Measurements from ENCODE around the gene SLC22A3. TPM values are rescaled to one million over a fixed set of nuclear protein-coding genes. Genes with fewer than 3 reads are reported as not detected.

SLC22A3 gene
- total RNA-seq, 2 donors from 2014 or later = 0.11 TPM; not detected in 1

DNA sequence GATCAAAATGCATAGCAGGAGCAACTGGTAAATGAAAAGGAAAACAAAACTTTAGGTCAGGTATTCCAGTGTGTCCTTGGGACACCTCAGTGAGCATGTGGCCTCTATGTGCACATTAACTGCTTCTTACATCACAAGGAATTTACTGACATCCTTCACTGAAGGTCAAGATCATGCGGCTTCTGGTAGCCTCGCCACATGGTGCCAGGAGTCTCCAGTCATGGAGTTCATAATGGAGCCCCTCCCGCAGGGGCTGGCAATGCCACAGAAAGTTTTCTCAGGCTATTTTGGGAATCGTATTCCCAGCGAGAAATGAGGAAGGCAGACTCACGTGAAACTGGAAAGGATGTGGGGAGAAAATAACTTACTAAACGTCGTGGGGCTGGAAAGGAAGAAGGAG lies 19.7 kb upstream of the SLC22A3 start:
- ATAC-seq (replicated peaks) = no peak
- Mint-ChIP-seq H3K9me3 (no peaks in the 10 kb centered on the region), H3K4me3 (no peak overlapping the region), H3K4me1 (no peaks in the 10 kb centered on the region), H3K27me3 (peaks cover 24% of the 10 kb centered on the region), H3K27ac (no peak overlapping the region), H3K36me3 (ENCODE audit: low read depth) (no peaks in the 10 kb centered on the region)

DNA sequence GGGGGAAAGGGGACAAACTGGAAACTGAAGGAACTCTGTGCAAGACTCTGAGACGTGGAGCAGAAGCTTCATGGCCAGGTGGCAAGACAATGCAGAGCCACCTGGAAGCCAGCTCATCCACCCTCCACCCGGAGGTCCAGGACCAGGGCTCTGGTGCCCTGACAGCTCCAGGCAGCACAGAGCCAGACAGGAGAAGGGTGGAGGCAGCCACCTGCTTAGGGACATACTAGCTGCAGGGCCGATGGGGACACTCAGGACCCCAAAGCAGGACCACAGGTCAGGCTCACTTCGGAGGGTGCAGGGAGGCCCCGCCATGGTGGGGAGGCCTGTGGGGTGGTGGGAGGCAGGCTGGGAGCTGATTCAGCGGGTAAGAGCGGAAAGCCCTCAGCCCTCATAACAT lies 19.0 kb upstream of the SLC22A3 start:
- Mint-ChIP-seq H3K27ac (no peak overlapping the region), H3K4me1 (no peaks in the 10 kb centered on the region), H3K36me3 (ENCODE audit: low read depth) (no peaks in the 10 kb centered on the region), H3K4me3 (no peak overlapping the region), H3K9me3 (no peaks in the 10 kb centered on the region), H3K27me3 (peaks cover 24% of the 10 kb centered on the region)
- ATAC-seq (replicated peaks) = no peak

DNA sequence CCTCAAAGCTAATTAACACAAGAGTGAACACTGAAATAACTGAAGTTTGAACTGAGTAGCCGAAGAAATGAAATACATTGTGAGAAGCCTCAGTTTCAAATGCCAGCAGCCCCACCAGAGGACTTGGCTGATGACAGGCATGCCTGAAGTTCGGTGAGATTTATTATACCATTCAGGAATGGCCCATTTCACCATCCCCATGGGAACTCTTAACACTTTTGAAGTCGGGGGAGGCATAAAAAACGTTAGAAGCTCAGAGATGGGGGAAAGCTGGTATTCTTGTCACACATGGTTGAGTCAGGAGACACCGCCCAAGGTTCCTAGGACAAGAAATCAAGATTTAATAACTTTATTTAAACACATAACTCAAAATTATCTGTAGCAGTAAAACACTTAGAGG lies 17.6 kb upstream of the SLC22A3 start:
- no peak for ATAC-seq (replicated peaks)
- Mint-ChIP-seq H3K4me1 (no peaks in the 10 kb centered on the region), H3K36me3 (ENCODE audit: low read depth) (no peaks in the 10 kb centered on the region), H3K9me3 (no peaks in the 10 kb centered on the region), H3K4me3 (no peak overlapping the region), H3K27ac (no peak overlapping the region), H3K27me3 (peaks cover 24% of the 10 kb centered on the region)

DNA sequence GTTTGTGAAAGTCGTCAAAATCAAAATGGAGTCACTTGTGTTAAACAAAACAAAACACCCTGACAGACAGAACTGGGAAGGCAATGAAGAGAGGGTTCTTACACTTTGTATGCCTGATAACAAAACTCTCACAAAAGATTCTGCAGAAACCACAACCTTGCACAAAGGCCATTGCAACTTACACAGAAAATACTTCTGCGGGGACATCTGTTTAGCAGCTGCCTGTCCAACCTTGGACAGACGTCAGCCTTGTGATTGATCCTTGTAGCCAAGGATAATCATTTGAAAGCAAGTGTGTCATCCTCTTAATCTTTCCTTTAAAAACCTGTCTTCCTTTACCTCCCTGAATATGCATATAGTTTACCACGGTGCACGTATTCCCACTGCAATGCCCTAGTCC lies 17.0 kb upstream of the SLC22A3 start:
- Mint-ChIP-seq H3K4me1 (no peaks in the 10 kb centered on the region), H3K4me3 (no peak overlapping the region), H3K9me3 (no peaks in the 10 kb centered on the region), H3K36me3 (ENCODE audit: low read depth) (no peaks in the 10 kb centered on the region), H3K27ac (no peak overlapping the region), H3K27me3 (peaks cover 24% of the 10 kb centered on the region)
- no peak for ATAC-seq (replicated peaks)

DNA sequence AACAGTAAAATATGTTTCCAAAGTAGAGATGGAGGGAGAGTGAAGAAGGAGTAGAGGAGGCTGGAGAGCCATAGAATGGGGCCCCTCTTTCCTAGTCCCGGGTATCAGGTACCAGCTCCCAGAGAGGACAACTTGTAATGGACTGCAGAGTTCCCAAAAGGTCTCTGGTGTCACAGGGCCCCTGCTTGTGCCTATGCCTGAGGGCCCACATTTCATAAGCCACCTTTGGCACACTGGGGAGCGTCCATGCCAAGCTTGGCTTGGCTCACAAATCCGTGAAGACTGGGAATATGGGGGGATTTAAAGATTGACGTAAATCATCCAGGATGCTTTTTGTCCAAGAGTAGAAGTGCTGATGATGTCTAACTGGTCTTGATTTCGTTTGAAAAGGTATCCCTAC lies 16.4 kb upstream of the SLC22A3 start:
- Mint-ChIP-seq H3K4me3 (no peak overlapping the region), H3K4me1 (no peaks in the 10 kb centered on the region), H3K9me3 (no peaks in the 10 kb centered on the region), H3K27ac (no peak overlapping the region), H3K27me3 (peaks cover 24% of the 10 kb centered on the region), H3K36me3 (ENCODE audit: low read depth) (no peaks in the 10 kb centered on the region)
- ATAC-seq (replicated peaks) = no peak

DNA sequence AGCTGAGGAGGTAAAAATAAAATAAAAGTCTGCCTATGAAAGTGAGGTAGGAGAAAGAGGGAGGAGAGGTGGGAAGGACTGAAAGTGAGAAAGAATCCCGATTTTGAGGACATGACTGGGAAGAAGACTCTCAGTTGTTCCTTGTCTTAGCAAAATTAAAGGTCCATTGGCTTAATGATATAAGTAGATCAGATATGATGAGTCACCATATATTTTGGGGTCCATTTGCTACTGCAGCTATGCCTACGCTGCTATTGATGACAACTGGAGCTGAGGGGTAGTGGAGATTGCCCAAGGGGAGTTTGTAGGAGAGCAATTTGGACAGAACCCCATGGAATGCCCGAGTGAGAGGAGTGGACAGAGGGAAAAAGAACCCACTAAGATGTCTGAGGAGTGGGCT lies 15.1 kb upstream of the SLC22A3 start:
- Mint-ChIP-seq H3K27ac (no peak overlapping the region), H3K27me3 (peaks cover 29% of the 10 kb centered on the region), H3K4me3 (no peak overlapping the region), H3K36me3 (ENCODE audit: low read depth) (no peaks in the 10 kb centered on the region), H3K4me1 (no peaks in the 10 kb centered on the region), H3K9me3 (no peaks in the 10 kb centered on the region)
- ATAC-seq (replicated peaks) = no peak

DNA sequence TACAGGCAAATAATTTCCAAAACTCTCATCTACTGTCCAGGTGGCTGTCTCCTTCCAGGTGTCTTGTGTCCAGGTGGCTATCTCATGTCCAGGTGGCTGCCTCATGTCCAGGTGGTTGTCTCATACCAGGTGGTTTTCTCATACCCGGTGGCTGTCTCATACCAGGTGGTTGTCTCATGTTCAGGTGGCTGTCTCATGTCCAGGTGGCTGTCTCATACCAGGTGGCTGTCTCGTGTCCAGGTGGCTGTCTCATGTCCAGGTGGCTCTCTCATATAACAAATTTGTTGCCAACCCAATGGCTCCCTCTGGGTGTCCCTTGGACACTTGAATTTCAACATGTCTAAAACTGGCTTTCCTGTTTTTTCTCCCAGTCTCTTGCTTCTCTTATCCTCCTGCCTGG lies 14.3 kb upstream of the SLC22A3 start:
- peaks cover 28% of the 10 kb centered on the region for H3K27me3 Mint-ChIP-seq

DNA sequence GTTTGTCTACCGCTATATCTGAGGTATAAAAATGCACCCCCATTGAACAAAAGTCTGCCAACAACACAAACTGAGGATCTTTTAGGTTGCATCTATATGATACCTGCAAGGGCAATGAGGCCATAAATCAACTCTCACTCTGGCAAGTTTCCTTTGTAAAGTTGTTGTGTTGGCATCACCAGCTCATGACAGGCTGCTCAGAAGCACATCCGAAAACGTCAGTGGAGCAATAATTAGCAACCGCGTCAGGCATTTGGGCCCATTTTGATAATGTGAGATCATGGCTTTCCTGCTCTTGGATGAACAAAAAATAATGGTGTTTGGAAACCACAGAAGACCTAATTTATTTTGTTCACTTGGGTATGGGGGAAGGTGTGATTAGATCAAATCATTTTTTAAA lies 12.0 kb upstream of the SLC22A3 start:
- Mint-ChIP-seq H3K4me3 (no peak overlapping the region), H3K27me3 (peaks cover 26% of the 10 kb centered on the region), H3K27ac (no peak overlapping the region), H3K36me3 (ENCODE audit: low read depth) (no peaks in the 10 kb centered on the region), H3K4me1 (no peaks in the 10 kb centered on the region), H3K9me3 (no peaks in the 10 kb centered on the region)
- ATAC-seq (replicated peaks) = no peak

More for the DNA sequence above, 14.3 kb upstream of the SLC22A3 start:
- no peaks in the 10 kb centered on the region for H3K4me1 Mint-ChIP-seq
- no peaks in the 10 kb centered on the region for H3K9me3 Mint-ChIP-seq
- no peak overlapping the region for H3K27ac Mint-ChIP-seq
- H3K36me3 Mint-ChIP-seq (ENCODE audit: low read depth) = no peaks in the 10 kb centered on the region
- no peak for ATAC-seq (replicated peaks)
- no peak overlapping the region for H3K4me3 Mint-ChIP-seq

DNA sequence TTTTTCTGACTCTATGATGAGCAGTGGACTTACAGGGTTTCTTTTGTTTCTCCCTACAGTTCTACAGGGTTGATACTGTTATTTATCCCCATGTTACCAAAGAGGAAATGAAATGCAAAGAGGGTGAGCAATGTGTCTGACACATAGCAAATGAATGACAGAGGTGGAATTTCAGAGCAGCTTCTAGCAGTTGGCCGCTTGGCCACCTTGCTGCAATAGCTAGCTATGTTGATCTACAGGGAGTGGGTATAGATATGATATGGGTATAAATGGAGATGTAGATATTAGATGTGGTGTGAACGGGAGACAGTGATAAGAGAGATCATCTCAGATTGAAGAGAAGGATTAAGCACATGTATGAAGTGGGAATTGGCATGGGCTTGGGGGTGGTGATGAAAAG lies 10.9 kb upstream of the SLC22A3 start:
- H3K4me3 Mint-ChIP-seq = no peak overlapping the region
- ATAC-seq (replicated peaks) = no peak
- no peaks in the 10 kb centered on the region for H3K4me1 Mint-ChIP-seq
- H3K9me3 Mint-ChIP-seq = no peaks in the 10 kb centered on the region
- H3K27me3 Mint-ChIP-seq = peaks cover 18% of the 10 kb centered on the region
- no peak overlapping the region for H3K27ac Mint-ChIP-seq
- H3K36me3 Mint-ChIP-seq (ENCODE audit: low read depth) = no peaks in the 10 kb centered on the region

DNA sequence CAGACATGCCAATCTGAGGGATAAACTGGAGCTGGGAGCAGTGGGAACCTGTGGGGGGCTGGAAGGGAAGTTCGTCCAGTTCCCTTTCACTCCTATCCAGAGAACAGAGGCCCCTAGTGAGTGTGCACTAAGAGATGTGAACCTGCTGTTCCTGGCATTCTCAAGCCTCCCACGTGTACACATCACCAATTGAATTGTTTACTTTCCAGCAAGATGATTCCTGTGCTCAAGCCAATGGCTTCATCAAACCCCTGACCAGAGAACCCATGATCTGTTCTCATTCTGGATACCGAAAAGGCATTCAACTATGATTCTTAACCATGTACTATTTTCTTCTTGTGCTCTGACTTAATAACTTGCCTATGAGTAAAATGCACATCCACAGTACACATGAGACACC lies 10.2 kb upstream of the SLC22A3 start:
- H3K4me1 Mint-ChIP-seq = no peaks in the 10 kb centered on the region
- no peak overlapping the region for H3K27ac Mint-ChIP-seq
- no peak for ATAC-seq (replicated peaks)
- H3K27me3 Mint-ChIP-seq = peaks cover 13% of the 10 kb centered on the region
- no peak overlapping the region for H3K4me3 Mint-ChIP-seq
- no peaks in the 10 kb centered on the region for H3K9me3 Mint-ChIP-seq
- H3K36me3 Mint-ChIP-seq (ENCODE audit: low read depth) = no peaks in the 10 kb centered on the region

DNA sequence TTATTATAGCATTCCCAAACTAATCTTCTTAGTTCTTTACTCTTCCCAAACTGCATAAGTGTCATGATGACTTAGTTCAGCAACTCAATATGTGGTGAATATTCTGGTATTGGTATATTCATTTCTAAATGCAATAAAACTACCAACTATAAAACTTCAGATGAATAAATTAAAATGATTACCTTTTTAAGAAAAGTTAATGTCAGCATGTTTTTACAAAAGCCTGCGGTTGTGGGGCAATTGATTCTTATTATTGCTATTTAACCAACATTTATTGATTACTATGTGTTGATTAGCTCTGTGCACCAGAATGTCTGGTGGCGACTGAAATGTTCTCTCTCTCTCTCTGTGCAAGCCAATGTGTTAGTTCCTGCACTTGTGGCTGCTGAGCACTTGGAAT lies 5.0 kb upstream of the SLC22A3 start:
- H3K9me3 Mint-ChIP-seq = no peaks in the 10 kb centered on the region
- H3K4me3 Mint-ChIP-seq = no peak overlapping the region
- no peak overlapping the region for H3K27ac Mint-ChIP-seq
- peaks cover 25% of the 10 kb centered on the region for H3K27me3 Mint-ChIP-seq
- H3K36me3 Mint-ChIP-seq (ENCODE audit: low read depth) = no peaks in the 10 kb centered on the region
- H3K4me1 Mint-ChIP-seq = no peaks in the 10 kb centered on the region
- ATAC-seq (replicated peaks) = no peak

DNA sequence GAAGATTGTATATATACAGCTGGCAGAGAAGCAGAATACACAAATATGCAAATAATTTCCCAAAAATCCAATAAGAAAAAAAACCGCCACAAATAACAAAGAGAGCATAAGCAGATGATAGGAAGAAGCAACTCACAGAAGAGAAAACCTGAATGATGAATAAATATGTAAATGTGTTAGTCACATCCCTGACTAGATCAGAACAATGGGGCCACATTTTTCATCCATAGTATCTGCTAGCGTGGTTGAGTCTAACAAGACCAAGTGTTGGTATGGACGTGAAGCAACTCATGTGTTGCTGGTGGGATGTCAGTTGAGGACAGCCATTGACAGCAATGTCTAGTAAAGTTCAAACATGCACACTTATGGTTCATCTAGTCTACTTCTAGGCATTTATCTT lies 3.9 kb upstream of the SLC22A3 start:
- no peak overlapping the region for H3K27ac Mint-ChIP-seq
- H3K36me3 Mint-ChIP-seq (ENCODE audit: low read depth) = no peaks in the 10 kb centered on the region
- ATAC-seq (replicated peaks) = peak; percentile 35
- no peaks in the 10 kb centered on the region for H3K9me3 Mint-ChIP-seq
- peaks cover 25% of the 10 kb centered on the region for H3K27me3 Mint-ChIP-seq
- no peaks in the 10 kb centered on the region for H3K4me1 Mint-ChIP-seq
- no peak overlapping the region for H3K4me3 Mint-ChIP-seq

DNA sequence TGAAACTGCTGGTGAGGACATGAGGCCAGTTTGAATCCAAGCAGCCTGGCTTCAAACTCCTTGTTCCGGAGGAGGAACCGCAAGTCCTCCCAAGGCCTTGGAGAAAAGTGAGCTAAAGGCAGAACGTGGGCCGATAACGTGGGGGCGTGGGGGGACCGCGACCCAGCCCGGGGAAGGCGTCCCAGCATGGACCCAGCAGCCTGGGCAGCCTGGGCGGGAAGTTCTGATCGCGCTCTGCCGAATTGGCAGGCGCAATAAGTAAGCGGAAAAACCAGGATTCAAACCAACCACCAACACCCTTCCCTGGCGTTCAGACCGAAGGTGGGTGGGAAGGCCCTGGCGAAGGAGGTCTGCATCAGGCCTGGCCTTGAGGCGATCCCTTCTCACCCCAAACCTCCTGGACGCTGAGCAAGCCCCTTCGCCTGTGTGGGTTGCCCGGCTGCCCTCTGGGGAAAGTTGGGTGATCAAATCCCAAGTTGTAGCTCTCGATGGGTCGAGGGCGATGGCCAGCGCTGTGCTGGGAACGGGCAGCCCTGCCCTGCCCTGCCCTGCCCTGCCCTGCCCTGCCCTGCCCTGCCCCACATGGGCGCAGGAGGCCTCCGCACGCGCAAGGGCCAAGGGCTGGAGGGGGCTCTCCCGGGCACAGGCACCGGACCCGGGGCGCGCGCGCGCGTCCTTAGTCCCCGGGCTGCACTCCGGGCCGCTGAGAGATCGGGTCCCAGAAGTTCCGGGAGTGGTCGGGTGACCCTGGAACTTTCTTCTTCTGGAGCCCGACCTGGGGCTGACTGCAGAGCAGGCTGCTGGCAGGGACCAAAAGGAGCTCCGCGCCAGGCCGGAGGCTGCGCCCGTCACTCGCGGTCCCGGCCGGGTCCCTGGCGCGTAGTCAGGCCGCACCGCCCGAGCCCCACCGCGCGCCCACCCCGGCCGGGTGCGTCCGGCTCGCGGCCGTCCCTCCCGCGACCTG lies 637 bp upstream of the SLC22A3 start:
- Mint-ChIP-seq H3K9me3 (no peaks in the 10 kb centered on the region), H3K27ac (no peak overlapping the region), H3K4me1 (no peaks in the 10 kb centered on the region), H3K36me3 (ENCODE audit: low read depth) (no peaks in the 10 kb centered on the region), H3K4me3 (no peak overlapping the region), H3K27me3 (peaks cover 47% of the 10 kb centered on the region)
- ATAC-seq (replicated peaks) = no peak

DNA sequence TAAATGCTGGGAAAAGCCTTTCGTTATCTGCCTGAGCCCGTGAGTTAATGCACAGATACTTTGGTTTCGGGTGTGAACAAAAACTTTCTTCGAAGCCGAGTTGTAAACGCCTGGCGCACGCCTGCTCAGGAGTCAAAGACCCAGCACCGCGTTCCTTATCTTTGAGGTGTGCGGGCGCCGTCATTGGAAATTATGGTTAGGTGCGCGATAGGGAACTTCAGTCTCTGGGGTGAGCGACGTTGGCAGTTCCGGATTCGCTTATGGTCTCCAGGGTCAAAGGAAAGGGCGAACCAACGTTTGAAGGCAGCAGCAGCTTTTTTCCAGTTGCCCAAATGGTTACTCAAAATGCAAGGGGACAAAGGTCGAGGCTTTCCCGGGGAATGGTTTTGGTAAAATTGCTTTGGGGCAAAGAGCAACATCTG lies 853 bp downstream of the SLC22A3 start:
- H3K36me3 Mint-ChIP-seq (ENCODE audit: low read depth) = no peaks in the 10 kb centered on the region
- no peak overlapping the region for H3K27ac Mint-ChIP-seq
- no peaks in the 10 kb centered on the region for H3K9me3 Mint-ChIP-seq
- no peak for ATAC-seq (replicated peaks)
- no peaks in the 10 kb centered on the region for H3K4me1 Mint-ChIP-seq
- peak overlapping the region; percentile 33 for H3K4me3 Mint-ChIP-seq
- peaks cover 47% of the 10 kb centered on the region for H3K27me3 Mint-ChIP-seq

DNA sequence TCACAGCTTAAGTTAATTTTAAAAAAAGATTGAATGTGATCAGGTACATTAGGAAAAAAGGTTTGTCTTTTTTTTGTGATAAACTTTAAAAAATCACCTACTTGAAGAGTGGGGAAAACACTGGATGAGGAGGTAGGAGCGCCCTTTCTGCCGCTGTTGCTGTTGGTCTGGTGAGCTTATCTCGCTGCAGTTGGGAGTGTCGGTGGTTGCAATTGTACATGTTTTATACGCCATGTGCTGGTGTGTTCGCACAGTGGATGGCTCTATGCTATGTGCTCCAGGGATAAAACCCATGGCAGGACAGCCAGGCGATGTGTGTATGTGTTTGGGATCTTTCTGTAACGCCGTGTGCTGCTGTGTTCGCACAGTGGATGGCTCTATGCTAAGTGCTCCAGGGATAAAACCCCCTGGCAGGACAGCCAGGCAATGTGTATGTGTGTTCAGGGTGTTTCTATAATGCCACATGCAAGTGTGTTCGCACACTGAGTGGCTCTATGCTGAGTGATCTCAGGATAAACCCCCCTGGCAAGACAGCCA lies 1.7 kb downstream of the SLC22A3 start:
- Mint-ChIP-seq H3K27me3 (peaks cover 47% of the 10 kb centered on the region), H3K9me3 (no peaks in the 10 kb centered on the region), H3K4me3 (no peak overlapping the region), H3K4me1 (no peaks in the 10 kb centered on the region), H3K27ac (no peak overlapping the region), H3K36me3 (ENCODE audit: low read depth) (no peaks in the 10 kb centered on the region)
- no peak for ATAC-seq (replicated peaks)
